ENCODE results near the gene STK17B. TPM values are rescaled to one million over a fixed set of nuclear protein-coding genes. Genes with fewer than 3 reads are reported as not detected.

Gene STK17B
- total and polyA plus RNA-seq, 10 of the 15 experiments (the other 5 are each of a cell fraction or from before 2014, with no cell fraction given): 21.2 to 108 (median 53.7) TPM

DNA sequence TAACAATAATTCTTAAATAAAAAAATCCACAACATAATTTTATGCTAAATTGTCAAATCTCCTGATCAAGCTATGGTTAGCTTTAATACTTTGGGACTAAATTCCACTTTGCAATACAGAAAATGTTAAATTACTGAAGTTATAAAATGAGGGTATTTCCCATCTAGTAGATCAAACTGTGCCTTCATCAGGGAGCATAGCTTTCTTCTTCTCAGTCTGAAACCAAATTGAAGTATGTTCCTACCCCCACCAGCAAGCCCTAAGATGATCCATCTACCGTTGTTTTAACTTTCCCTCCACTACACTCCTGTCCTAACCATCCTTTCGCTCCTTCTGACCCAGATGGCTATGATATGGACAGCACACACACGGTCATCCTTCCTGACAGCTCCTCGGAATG lies 24.4 kb upstream of the STK17B start:
- H3K4me1 ChIP-seq (ENCODE audit: control insufficient read depth, insufficient read depth, low read length): peaks cover under 1% of the 10 kb centered on the region
- no peaks in the 10 kb centered on the region for H3K9me3 ChIP-seq (replicated peaks; ENCODE audit: control insufficient read depth, insufficient read depth, low read length)
- no peak overlapping the region for H3K9ac ChIP-seq (ENCODE audit: control insufficient read depth, insufficient read depth, low read length)
- H4K20me1 ChIP-seq (ENCODE audit: control insufficient read depth, insufficient read depth): no peaks in the 10 kb centered on the region
- no peak for TF ChIP-seq RAD21 (IDR thresholded peaks at IDR 0.05; ENCODE audit: insufficient read depth, low read depth, low read length)
- H3K27me3 ChIP-seq (replicated peaks in 1 of 2; ENCODE audit: control insufficient read depth in 2 of 2, insufficient read depth in 2 of 2, low read length in 1 of 2): no peaks in the 10 kb centered on the region
- H3K27ac ChIP-seq (ENCODE audit: control insufficient read depth, insufficient read depth): no peak overlapping the region
- intact Hi-C loops (cut with micrococcal nuclease; ENCODE audit: unreplicated experiment) (no loop called here), in situ Hi-C loops (cut with MboI) (no loop called here)
- no TSS peak for BruUV-seq (replicated peaks)
- 87% methylated on average over 4 of the region's 4 CpGs for WGBS (ENCODE audit: insufficient coverage, insufficient replicate concordance, low lambda C conversion rate, missing lambda C conversion rate)
- RAD21 ChIA-PET (ENCODE audit: unreplicated experiment): interaction anchor here (1.0 to 2.0 kb wide), 4 partner anchors 9 to 258 kb away, joined by 3 to 5 read pairs (median 4); no protein-coding TSS in a partner anchor
- H3K79me2 ChIP-seq (ENCODE audit: control insufficient read depth, insufficient read depth, low read length): no peaks in the 10 kb centered on the region
- no peak overlapping the region for H3K4me3 ChIP-seq
- SMC1A ChIA-PET (ENCODE audit: uncharacterized antibody, unreplicated experiment): interaction anchor here (0.7 to 8.7 kb wide), 12 partner anchors 8 to 124 kb away, joined by 3 to 104 read pairs (median 4); no protein-coding TSS in a partner anchor
- peak; percentile 23 for FAIRE-seq
- no peak for DNase-seq (ENCODE audit: low read depth, low spot score)
- CTCF ChIA-PET: interaction anchor here (0.5 to 1.6 kb wide), 5 partner anchors 9 to 117 kb away, joined by 3 to 6 read pairs (median 4); no protein-coding TSS in a partner anchor
- H3K36me3 ChIP-seq (ENCODE audit: control insufficient read depth in 2 of 2, insufficient read depth in 2 of 2, low read length in 1 of 2): no peaks in the 10 kb centered on the region
- no peak for ATAC-seq
- H2AFZ ChIP-seq (ENCODE audit: control insufficient read depth, low read depth, low read length): no peak overlapping the region
- POLR2A ChIA-PET: interaction anchor here (0.9 to 1.8 kb wide), 5 partner anchors 9 to 43 kb away, joined by 3 to 8 read pairs (median 4); no protein-coding TSS in a partner anchor
- no peak overlapping the region for H3K4me2 ChIP-seq (ENCODE audit: control insufficient read depth, insufficient read depth)

GRCh38 chr2:196195302-196195701 lies 23.9 kb upstream of the STK17B start:
- no peak for DNase-seq (ENCODE audit: low read depth, low spot score)
- SMC1A ChIA-PET (ENCODE audit: uncharacterized antibody, unreplicated experiment): interaction anchor here (0.7 to 8.7 kb wide), 11 partner anchors 8 to 123 kb away, joined by 3 to 104 read pairs (median 5); no protein-coding TSS in a partner anchor
- H2AFZ ChIP-seq (ENCODE audit: control insufficient read depth, low read depth, low read length): no peak overlapping the region
- H3K9ac ChIP-seq (ENCODE audit: control insufficient read depth, insufficient read depth, low read length): no peak overlapping the region
- no peaks in the 10 kb centered on the region for H3K79me2 ChIP-seq (ENCODE audit: control insufficient read depth, insufficient read depth, low read length)
- in situ Hi-C loops (cut with MboI) (no loop called here), intact Hi-C loops (cut with micrococcal nuclease; ENCODE audit: unreplicated experiment) (no loop called here)
- no peaks in the 10 kb centered on the region for H4K20me1 ChIP-seq (ENCODE audit: control insufficient read depth, insufficient read depth)
- POLR2A ChIA-PET: interaction anchor here (0.7 to 1.8 kb wide), 8 partner anchors 10 to 43 kb away, joined by 3 to 8 read pairs (median 4); no protein-coding TSS in a partner anchor
- H3K4me3 ChIP-seq: no peak overlapping the region
- H3K4me2 ChIP-seq (ENCODE audit: control insufficient read depth, insufficient read depth): no peak overlapping the region
- FAIRE-seq: no peak
- 73% methylated on average over 5 of the region's 5 CpGs for WGBS (ENCODE audit: insufficient coverage, insufficient replicate concordance, low lambda C conversion rate, missing lambda C conversion rate)
- CTCF ChIA-PET: interaction anchor here (1.1 to 1.6 kb wide), 4 partner anchors 9 to 117 kb away, joined by 3 to 6 read pairs (median 4); no protein-coding TSS in a partner anchor
- H3K27me3 ChIP-seq (replicated peaks in 1 of 2; ENCODE audit: control insufficient read depth in 2 of 2, insufficient read depth in 2 of 2, low read length in 1 of 2): no peaks in the 10 kb centered on the region
- no peaks in the 10 kb centered on the region for H3K9me3 ChIP-seq (replicated peaks; ENCODE audit: control insufficient read depth, insufficient read depth, low read length)
- RAD21 ChIA-PET (ENCODE audit: unreplicated experiment): interaction anchor here (0.6 to 2.0 kb wide), 7 partner anchors 9 to 258 kb away, joined by 3 to 6 read pairs (median 4); no protein-coding TSS in a partner anchor
- H3K36me3 ChIP-seq (ENCODE audit: control insufficient read depth in 2 of 2, insufficient read depth in 2 of 2, low read length in 1 of 2): no peaks in the 10 kb centered on the region
- no TSS peak for BruUV-seq (replicated peaks)
- H3K27ac ChIP-seq (ENCODE audit: control insufficient read depth, insufficient read depth): no peak overlapping the region
- no peak for ATAC-seq
- no peaks in the 10 kb centered on the region for H3K4me1 ChIP-seq (ENCODE audit: control insufficient read depth, insufficient read depth, low read length)
- TF ChIP-seq, protein P1, sequence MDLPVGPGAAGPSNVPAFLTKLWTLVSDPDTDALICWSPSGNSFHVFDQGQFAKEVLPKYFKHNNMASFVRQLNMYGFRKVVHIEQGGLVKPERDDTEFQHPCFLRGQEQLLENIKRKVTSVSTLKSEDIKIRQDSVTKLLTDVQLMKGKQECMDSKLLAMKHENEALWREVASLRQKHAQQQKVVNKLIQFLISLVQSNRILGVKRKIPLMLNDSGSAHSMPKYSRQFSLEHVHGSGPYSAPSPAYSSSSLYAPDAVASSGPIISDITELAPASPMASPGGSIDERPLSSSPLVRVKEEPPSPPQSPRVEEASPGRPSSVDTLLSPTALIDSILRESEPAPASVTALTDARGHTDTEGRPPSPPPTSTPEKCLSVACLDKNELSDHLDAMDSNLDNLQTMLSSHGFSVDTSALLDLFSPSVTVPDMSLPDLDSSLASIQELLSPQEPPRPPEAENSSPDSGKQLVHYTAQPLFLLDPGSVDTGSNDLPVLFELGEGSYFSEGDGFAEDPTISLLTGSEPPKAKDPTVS (IDR thresholded peaks at IDR 0.05; ENCODE audit: low read depth, low read length): no peak
- TF ChIP-seq RFX5 (IDR thresholded peaks at IDR 0.05; ENCODE audit: low read depth, low read length): no peak
- TF ChIP-seq, protein P2, sequence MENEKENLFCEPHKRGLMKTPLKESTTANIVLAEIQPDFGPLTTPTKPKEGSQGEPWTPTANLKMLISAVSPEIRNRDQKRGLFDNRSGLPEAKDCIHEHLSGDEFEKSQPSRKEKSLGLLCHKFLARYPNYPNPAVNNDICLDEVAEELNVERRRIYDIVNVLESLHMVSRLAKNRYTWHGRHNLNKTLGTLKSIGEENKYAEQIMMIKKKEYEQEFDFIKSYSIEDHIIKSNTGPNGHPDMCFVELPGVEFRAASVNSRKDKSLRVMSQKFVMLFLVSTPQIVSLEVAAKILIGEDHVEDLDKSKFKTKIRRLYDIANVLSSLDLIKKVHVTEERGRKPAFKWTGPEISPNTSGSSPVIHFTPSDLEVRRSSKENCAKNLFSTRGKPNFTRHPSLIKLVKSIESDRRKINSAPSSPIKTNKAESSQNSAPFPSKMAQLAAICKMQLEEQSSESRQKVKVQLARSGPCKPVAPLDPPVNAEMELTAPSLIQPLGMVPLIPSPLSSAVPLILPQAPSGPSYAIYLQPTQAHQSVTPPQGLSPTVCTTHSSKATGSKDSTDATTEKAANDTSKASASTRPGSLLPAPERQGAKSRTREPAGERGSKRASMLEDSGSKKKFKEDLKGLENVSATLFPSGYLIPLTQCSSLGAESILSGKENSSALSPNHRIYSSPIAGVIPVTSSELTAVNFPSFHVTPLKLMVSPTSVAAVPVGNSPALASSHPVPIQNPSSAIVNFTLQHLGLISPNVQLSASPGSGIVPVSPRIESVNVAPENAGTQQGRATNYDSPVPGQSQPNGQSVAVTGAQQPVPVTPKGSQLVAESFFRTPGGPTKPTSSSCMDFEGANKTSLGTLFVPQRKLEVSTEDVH (IDR thresholded peaks at IDR 0.05; ENCODE audit: low read depth, partially characterized antibody): no peak
- no peak for TF ChIP-seq HDAC2 (IDR thresholded peaks at IDR 0.05)
- no peak for TF ChIP-seq GABPA (IDR thresholded peaks at IDR 0.05; ENCODE audit: low read depth)
- no peak for TF ChIP-seq MTA3 (IDR thresholded peaks at IDR 0.05; ENCODE audit: borderline replicate concordance, low read length)
- no peak for TF ChIP-seq FOXK2 (IDR thresholded peaks at IDR 0.05)
- TF ChIP-seq GATAD2B (conservative IDR thresholded peaks at IDR 0.05; ENCODE audit: low read depth): no peak
- no peak for TF ChIP-seq ZNF217 (IDR thresholded peaks at IDR 0.05)
- TF ChIP-seq RBBP5 (conservative IDR thresholded peaks at IDR 0.05): no peak
- no peak for TF ChIP-seq IKZF1 (conservative IDR thresholded peaks at IDR 0.05)

All from GM12878 (cell line).